ENCODE measurements around the gene NCAN.
A peak's percentile ranks its signal among the peaks of the same experiment; 100 is the strongest.

NCAN gene

GRCh38 chr19:19271828-19272599 lies 60.3 kb downstream of the NCAN start:
- no peak for DNase-seq
- TF ChIP-seq, protein P1, sequence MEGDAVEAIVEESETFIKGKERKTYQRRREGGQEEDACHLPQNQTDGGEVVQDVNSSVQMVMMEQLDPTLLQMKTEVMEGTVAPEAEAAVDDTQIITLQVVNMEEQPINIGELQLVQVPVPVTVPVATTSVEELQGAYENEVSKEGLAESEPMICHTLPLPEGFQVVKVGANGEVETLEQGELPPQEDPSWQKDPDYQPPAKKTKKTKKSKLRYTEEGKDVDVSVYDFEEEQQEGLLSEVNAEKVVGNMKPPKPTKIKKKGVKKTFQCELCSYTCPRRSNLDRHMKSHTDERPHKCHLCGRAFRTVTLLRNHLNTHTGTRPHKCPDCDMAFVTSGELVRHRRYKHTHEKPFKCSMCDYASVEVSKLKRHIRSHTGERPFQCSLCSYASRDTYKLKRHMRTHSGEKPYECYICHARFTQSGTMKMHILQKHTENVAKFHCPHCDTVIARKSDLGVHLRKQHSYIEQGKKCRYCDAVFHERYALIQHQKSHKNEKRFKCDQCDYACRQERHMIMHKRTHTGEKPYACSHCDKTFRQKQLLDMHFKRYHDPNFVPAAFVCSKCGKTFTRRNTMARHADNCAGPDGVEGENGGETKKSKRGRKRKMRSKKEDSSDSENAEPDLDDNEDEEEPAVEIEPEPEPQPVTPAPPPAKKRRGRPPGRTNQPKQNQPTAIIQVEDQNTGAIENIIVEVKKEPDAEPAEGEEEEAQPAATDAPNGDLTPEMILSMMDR (IDR thresholded peaks at IDR 0.05), result no peak
- H3K27me3 Mint-ChIP-seq (ENCODE audit: low read depth, poor library complexity), result peaks cover 4% of the 10 kb centered on the region
- H3K4me1 Mint-ChIP-seq, result peaks cover 14% of the 10 kb centered on the region
- no peaks in the 10 kb centered on the region for H3K9me3 Mint-ChIP-seq
- H3K36me3 Mint-ChIP-seq (ENCODE audit: low read depth), result peaks cover 5% of the 10 kb centered on the region
- peak overlapping the region; percentile 85 for H3K4me3 Mint-ChIP-seq
- no peak overlapping the region for H3K27ac Mint-ChIP-seq

- Mint-ChIP-seq H3K36me3 (ENCODE audit: low read depth) (peaks cover 11% of the 10 kb centered on the region), H3K27ac (peak overlapping the region; percentile 47), H3K9me3 (no peaks in the 10 kb centered on the region), H3K4me1 (peaks cover 14% of the 10 kb centered on the region), H3K27me3 (ENCODE audit: low read depth, poor library complexity) (peaks cover 4% of the 10 kb centered on the region), H3K4me3 (no peak overlapping the region)
- DNase-seq, result no peak
- TF ChIP-seq, protein P1 (IDR thresholded peaks at IDR 0.05), result no peak
Observed at GRCh38 chr19:19274146-19274545, 62.4 kb downstream of the NCAN start.

DNA sequence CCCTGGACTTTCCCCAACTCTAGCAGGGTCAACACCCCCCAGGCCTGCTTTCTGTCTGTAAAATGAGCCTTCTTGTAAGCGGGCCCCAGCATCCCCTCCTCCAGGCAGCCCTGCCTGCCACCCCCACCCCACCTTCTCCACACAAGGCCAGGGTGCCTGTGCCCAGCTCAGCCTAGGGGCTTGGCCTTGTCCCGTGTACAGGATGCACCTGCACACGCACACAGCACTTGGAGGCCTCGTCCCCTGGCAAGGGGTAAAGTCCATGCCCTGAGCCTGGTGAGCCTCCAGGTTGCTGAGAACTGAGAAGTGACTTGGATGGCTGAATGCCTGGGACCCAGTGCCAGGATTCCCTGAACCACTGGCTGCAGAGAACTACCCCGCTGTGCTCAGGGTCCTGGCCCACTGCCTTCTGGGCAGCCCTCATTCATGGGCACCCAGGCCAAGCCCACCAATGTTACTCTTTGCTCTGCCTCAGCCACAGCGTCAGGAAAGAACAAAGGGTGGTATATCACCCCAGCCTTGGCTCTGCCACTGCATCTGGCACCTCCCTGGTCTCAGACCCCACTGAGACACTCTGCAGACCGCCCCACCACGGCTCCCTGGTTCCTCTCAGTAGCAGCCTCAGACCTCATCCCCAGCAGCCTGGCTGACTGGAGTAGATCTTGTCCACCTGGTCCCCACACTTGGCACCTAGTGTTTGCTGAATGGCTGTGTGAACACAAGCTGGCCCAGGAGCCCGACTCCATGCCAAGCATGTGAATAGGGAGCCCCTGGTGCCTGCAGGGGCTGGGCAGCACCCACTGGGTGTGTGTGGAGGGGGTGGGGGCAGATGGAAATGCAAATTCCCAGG lies 63.2 kb downstream of the NCAN start:
- H3K36me3 Mint-ChIP-seq (ENCODE audit: low read depth), result peaks cover 11% of the 10 kb centered on the region
- H3K27me3 Mint-ChIP-seq (ENCODE audit: low read depth, poor library complexity), result peaks cover 4% of the 10 kb centered on the region
- peaks cover 14% of the 10 kb centered on the region for H3K4me1 Mint-ChIP-seq
- no peak overlapping the region for H3K27ac Mint-ChIP-seq
- TF ChIP-seq, protein P1 (IDR thresholded peaks at IDR 0.05), result no peak
- no peak for DNase-seq
- no peaks in the 10 kb centered on the region for H3K9me3 Mint-ChIP-seq
- no peak overlapping the region for H3K4me3 Mint-ChIP-seq

GRCh38 chr19:19276386-19276785 lies 64.6 kb downstream of the NCAN start:
- Mint-ChIP-seq H3K4me3 (no peak overlapping the region), H3K4me1 (peaks cover 14% of the 10 kb centered on the region), H3K36me3 (ENCODE audit: low read depth) (peaks cover 20% of the 10 kb centered on the region), H3K9me3 (no peaks in the 10 kb centered on the region), H3K27me3 (ENCODE audit: low read depth, poor library complexity) (peaks cover under 1% of the 10 kb centered on the region), H3K27ac (no peak overlapping the region)
- TF ChIP-seq, protein P1 (IDR thresholded peaks at IDR 0.05), result no peak
- DNase-seq, result no peak

DNA sequence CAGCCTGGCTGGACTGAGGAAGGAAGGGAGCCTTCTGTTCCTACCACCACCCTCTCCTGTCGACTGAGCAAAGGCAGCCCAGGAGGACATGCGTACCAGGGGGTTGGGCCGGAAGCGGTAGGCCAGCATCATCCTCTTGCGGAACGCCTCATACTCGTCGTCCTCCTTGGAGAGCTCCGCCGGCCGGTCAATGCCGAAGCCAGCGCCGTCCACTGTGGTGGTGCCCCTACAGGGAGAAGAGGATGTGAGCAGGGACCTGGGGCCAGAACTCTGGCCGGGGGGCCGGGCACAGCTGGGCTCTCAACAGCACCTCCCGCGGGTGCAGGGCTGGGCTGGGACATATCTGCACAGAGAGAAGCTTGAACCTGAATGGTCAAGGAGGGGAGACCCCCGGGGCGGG lies 65.1 kb downstream of the NCAN start:
- Mint-ChIP-seq H3K4me3 (no peak overlapping the region), H3K9me3 (no peaks in the 10 kb centered on the region), H3K27me3 (ENCODE audit: low read depth, poor library complexity) (no peaks in the 10 kb centered on the region), H3K36me3 (ENCODE audit: low read depth) (peaks cover 24% of the 10 kb centered on the region), H3K4me1 (peaks cover 14% of the 10 kb centered on the region), H3K27ac (no peak overlapping the region)
- TF ChIP-seq, protein P1 (IDR thresholded peaks at IDR 0.05), result no peak
- no peak for DNase-seq
